Measurements from ENCODE around the gene ROBO1.
A peak's percentile ranks its signal among the peaks of the same experiment; 100 is the strongest.
"Not testable (repeated sequence)": the region's sequence is repeated elsewhere in the genome, so short reads cannot be mapped to it uniquely, and the experiment has no call there.

Gene ROBO1

GRCh38 chr3:78708565-78709073 is 1059.2 kb downstream of the ROBO1 start:
- DNase-seq (ENCODE audit: low spot score): no peak

DNA sequence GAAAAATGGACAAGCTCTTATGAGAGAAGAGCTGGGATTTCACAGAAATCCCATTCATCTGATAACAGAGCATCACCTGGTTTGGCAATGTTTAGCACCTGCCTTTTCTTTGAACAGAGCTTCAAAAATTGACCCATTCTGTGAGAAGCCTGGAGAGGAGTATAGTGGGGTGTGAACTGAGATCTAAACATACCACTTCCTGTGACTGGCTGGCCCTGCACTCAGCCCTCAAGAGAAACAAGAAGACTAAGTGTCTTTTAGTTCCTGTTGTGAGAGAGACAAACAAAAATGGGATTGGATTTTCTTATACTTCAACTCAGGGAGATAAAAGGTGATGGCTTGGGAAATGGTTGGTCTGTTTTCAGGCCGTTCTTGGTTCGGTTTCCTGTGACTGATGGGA is 1060.2 kb downstream of the ROBO1 start:
- no peak for DNase-seq (ENCODE audit: low spot score)

- DNase-seq (ENCODE audit: low spot score): no peak
Measured at GRCh38 chr3:78706906-78707523, 1060.8 kb downstream of the ROBO1 start.

GRCh38 chr3:78703944-78704343 is 1063.9 kb downstream of the ROBO1 start:
- no peak for DNase-seq (ENCODE audit: low spot score)

GRCh38 chr3:78701537-78701936 is 1066.3 kb downstream of the ROBO1 start:
- DNase-seq (ENCODE audit: low spot score): no peak

- DNase-seq (ENCODE audit: low spot score): no peak
Measured at GRCh38 chr3:78698431-78698830, 1069.4 kb downstream of the ROBO1 start.

- DNase-seq (ENCODE audit: low spot score): no peak
Measured at GRCh38 chr3:78697426-78697825, 1070.4 kb downstream of the ROBO1 start.

- DNase-seq (ENCODE audit: low spot score): no peak
Measured at GRCh38 chr3:78690766-78691165, 1077.0 kb downstream of the ROBO1 start.

DNA sequence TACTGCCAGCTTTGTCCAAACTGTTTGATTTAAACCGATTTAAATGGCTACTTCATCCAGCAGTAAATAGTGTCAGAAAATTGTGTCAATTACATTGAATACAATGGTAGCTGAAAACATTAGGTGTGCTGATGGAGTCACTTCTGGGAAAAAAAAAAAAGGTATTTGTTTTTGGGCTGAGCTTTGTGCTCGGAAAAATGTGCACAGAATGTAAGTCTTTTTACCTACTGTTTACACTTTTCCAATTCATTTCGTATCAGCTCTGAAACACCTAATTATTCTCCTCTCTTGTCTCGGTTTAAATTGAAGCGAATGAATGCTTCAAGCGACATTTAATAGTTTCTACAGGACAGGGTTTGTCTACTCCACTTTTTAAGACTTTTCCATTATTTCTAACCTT is 1078.4 kb downstream of the ROBO1 start:
- no peak for DNase-seq (ENCODE audit: low spot score)

DNA sequence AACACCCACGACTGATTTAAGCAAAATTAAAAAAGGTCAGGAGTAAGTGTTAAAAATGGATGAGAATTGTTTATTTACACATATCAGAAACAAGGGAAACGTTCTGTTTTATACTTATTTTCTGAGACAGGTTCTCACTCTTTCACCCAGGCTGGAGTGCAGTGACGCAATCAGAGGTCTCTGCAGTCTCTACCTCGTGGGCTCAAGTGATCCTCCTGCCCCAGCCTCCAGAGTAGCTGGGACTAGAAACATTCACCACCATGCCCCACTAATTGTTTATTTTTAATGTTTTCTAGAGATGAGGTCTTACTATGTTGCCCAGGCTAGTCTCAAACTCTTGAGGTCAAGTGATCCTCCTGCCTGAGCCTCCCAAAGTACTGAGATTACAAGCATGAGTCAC is 1080.3 kb downstream of the ROBO1 start:
- DNase-seq (ENCODE audit: low spot score): no peak

DNA sequence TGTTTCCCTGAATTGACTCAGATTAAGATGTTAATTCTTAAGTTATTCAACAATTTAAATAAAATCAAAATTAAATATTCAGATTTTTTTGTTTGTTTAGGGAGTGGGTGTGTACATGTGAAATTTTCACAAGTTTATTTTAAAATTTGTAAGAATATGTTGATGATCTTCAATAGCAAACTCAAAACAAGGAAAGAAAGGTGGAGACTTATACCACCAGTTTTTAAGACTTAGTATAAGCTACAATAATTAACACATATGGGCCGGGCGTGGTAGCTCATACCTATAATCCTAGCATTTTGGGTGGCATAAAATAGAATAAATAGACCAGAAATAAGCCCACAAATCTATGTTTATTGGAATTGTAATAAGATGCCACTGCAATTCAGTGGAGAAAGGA is 1084.5 kb downstream of the ROBO1 start:
- DNase-seq (ENCODE audit: low spot score): no peak

DNA sequence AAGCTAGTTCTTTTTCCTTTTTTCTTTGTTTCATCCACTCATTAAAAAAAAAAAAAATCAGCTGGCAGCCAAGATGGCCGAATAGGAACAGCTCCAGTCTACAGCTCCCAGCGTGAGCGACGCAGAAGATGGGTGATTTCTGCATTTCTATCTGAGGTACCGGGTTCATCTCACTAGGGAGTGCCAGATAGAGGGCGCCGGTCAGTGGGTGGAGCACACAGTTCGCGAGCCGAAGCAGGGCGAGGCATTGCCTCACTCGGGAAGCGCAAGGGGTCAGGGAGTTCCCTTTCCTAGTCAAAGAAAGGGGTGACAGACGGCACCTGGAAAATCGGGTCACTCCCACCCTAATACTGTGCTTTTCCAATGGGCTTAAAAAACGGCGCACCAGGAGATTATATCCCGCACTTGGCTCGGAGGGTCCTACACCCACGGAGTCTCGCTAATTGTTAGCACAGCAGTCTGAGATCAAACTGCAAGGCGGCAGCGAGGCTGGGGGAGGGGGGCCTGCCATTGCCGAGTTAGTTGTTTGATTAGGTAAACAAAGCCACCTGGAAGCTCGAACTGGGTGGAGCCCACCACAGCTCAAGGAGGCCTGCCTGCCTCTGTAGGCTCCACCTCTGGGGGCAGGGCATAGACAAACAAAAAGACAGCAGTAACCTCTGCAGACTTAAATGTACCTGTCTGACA is 1092.5 kb downstream of the ROBO1 start:
- not testable (repeated sequence) for DNase-seq (ENCODE audit: low spot score)

DNA sequence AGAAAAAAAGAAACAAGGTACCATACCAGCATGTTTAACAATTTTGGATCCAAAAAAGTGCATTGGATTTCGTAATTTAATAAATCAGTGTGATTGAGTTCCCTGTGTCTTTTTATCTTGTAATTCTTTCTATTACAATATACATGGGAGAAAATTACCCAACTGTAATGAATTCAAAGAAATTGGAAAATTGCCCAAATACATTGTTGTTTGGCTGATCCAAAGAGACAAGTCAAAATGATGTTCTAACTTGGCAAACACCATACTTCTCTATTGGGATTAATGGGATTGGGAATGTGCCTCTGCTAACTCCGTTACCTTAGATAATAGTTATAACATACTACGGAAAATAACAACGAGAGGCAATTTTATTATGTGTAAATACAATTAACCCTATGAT is 1097.1 kb downstream of the ROBO1 start:
- DNase-seq (ENCODE audit: low spot score): no peak

DNA sequence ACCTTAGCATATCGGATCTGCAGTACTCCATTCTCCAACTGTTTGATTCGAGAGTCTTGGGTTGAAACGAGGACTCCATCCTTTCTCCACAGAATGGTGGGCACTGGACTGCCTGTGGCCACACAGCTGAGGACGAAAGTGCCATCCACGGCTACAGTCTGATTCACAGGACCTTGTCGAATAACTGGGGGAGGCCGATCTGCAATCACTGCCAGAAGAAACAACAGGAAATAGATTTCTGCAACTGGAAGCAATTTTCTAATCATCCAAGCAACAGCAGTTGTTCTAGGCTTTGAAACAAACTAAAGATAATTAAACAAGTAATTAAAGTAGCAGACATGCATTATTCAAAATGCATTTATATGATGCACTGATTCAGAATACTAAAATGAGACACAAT is 1097.7 kb downstream of the ROBO1 start:
- DNase-seq (ENCODE audit: low spot score): no peak

DNA sequence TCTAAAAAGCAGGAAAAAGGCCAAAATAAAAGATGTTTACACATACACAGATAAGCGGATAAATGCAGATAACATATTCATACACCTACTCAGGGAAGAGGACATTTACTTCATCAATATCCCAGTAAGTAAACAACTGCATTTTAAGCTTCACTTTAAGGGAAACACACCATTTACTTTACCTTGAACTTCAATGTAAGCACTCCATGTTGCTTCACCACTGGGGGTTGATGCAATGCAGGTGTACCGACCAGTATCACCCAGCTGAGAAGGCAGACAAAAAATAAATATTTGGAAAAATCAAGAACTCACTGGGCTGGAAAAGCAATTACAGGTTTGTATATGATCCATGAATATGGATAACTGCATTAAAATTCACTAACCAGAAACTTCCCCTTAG is 1099.5 kb downstream of the ROBO1 start:
- DNase-seq (ENCODE audit: low spot score): no peak

- DNase-seq (ENCODE audit: low spot score): no peak
Measured at GRCh38 chr3:78666470-78666800, 1101.4 kb downstream of the ROBO1 start.

DNA sequence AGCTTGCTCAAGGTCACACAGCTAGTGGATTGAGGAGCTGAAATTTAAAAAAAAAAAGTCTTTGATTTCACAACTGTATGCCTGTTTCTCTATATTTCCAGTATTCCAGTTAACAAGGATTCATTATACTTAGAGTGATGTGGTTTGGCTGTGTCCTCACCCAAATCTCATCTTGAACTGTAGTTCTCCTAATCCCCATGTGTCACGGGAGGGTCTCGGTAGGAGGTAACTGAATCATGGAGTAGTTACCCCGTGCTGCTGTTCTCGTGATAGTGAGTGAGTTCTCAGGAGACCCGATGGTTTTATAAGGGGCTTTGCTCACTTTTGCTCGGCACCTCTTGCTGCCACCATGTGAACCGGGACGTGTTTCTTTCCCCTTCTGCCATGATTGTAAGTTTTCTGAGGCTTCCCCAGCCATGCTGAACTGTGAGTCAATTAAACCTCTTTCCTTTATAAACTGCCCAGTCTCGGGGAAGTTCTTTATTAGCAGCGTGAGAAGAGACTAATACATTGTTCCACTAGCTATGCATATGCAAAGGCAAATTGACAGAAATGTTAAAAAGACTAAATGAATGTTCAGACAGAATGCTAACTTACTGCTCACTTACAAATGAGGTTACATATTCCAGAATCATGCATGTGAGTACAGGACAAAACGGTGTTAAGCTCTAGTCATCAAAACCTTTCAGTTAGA is 1101.9 kb downstream of the ROBO1 start:
- no peak for DNase-seq (ENCODE audit: low spot score)

- DNase-seq (ENCODE audit: low spot score): no peak
Measured at GRCh38 chr3:78665101-78665500, 1102.7 kb downstream of the ROBO1 start.

- no peak for DNase-seq (ENCODE audit: low spot score)
Measured at GRCh38 chr3:78660957-78661356, 1106.8 kb downstream of the ROBO1 start.

GRCh38 chr3:78659386-78659987 is 1108.3 kb downstream of the ROBO1 start:
- DNase-seq (ENCODE audit: low spot score): peak; percentile 30

GRCh38 chr3:78647726-78648125 is 1120.1 kb downstream of the ROBO1 start:
- DNase-seq (ENCODE audit: low spot score): peak; percentile 2

- peak; percentile 69 for DNase-seq (ENCODE audit: low spot score)
Measured at GRCh38 chr3:78645628-78646310, 1122.0 kb downstream of the ROBO1 start.

Measured in SK-N-DZ (cell line).